Astrocyte of the cerebellum (primary cell): ENCODE results near the gene SLC25A36.

ENCODE experiments used
- DNase-seq: peaks from one replicate; pipeline ENCODE4 v3.0.0-alpha.2; 2011; ENCODE audit warnings: low read depth
- H3K4me3 ChIP-seq: 2 replicates; pipeline ENCODE4 v1.5.1; 2011; ENCODE audit warnings: mild to moderate bottlenecking, low read depth, low read length, moderate library complexity
- in situ Hi-C: cut with HindIII; loops from 2 replicates; pipeline ENCODE4 v1.10.0; 2017; ENCODE audit warnings: low sequenced_read_pairs
- TF ChIP-seq, protein P1 (sequence below): IDR thresholded peaks from 2 replicates; pipeline ENCODE4 v1.5.1; 2012; ENCODE audit warnings: low read length, low read depth, moderate library complexity, mild to moderate bottlenecking; ENCODE audit errors: missing control alignments

The SLC25A36 gene

DNA sequence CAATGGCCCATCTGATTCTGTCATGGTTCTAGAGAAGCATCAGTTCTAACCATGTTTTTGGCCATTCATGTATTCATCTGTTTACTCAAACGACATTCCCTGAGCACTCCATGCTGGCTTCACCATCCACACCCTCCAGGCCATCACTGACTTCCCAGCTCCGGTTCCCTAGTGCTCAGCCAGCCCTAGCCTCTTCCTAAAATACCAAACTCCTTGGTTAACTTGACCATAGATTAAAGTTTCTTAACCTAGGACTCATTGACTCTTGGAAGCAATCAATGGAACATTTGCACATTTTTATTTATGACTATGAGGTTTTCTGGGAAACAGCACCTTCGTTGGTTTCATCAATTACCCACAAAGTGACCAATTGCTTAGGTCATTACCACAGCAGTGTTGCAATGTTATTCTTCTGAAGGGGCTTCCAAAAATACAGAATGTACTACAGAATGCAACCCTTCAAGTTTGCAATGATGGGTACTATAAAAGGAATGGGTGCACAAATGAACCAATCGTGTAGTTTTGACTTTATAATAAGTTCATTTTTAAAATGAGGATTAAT, 27.2 kb upstream of the SLC25A36 start:
- TF ChIP-seq, protein P1, sequence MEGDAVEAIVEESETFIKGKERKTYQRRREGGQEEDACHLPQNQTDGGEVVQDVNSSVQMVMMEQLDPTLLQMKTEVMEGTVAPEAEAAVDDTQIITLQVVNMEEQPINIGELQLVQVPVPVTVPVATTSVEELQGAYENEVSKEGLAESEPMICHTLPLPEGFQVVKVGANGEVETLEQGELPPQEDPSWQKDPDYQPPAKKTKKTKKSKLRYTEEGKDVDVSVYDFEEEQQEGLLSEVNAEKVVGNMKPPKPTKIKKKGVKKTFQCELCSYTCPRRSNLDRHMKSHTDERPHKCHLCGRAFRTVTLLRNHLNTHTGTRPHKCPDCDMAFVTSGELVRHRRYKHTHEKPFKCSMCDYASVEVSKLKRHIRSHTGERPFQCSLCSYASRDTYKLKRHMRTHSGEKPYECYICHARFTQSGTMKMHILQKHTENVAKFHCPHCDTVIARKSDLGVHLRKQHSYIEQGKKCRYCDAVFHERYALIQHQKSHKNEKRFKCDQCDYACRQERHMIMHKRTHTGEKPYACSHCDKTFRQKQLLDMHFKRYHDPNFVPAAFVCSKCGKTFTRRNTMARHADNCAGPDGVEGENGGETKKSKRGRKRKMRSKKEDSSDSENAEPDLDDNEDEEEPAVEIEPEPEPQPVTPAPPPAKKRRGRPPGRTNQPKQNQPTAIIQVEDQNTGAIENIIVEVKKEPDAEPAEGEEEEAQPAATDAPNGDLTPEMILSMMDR: no peak
- no peak overlapping the region for H3K4me3 ChIP-seq
- DNase-seq: no peak
- in situ Hi-C loops: no loop called here

GRCh38 chr3:140916603-140917002, 25.0 kb upstream of the SLC25A36 start:
- DNase-seq: no peak
- in situ Hi-C loops: no loop called here
- H3K4me3 ChIP-seq: no peak overlapping the region
- TF ChIP-seq, protein P1: no peak

DNA sequence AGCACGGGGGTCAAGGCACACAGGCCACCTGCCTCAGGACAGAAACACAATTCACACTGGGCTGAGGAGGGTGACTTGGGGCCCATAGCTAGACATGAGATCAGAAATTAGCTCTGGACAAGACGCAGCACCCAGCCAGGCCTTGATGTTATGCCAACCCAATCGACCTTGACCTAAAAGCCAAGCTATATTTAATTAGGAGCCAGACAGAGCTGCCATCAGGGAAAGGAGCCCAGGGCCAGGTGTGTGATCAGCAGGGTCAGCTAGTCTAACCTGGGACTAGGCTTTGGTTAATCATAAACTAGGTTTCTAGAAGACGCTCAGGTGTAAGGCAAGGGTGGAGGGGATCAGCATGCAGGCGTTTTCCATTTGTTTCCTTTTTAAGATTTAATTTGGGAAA, 23.9 kb upstream of the SLC25A36 start:
- TF ChIP-seq, protein P1: no peak
- in situ Hi-C loops: no loop called here
- H3K4me3 ChIP-seq: no peak overlapping the region
- DNase-seq: no peak

DNA sequence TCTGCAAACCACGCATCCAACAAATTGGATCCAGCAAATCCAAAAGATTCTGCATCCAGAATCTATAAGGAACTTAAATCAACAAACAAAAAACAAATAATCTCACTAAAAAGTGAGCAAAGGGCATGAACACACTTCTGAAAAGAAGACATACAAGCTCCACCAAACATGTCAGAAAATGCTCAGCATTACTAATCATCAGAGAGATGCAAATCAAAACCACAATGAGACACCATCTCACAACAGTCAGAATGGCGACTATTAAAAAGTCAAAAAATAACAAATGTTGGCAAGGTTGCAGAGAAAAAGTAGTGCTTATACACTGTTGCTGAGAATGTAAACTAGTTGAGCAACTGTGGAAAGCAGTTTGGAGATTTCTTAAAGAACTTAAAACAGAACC, 21.6 kb upstream of the SLC25A36 start:
- H3K4me3 ChIP-seq: no peak overlapping the region
- in situ Hi-C loops: no loop called here
- TF ChIP-seq, protein P1: no peak
- DNase-seq: no peak

DNA sequence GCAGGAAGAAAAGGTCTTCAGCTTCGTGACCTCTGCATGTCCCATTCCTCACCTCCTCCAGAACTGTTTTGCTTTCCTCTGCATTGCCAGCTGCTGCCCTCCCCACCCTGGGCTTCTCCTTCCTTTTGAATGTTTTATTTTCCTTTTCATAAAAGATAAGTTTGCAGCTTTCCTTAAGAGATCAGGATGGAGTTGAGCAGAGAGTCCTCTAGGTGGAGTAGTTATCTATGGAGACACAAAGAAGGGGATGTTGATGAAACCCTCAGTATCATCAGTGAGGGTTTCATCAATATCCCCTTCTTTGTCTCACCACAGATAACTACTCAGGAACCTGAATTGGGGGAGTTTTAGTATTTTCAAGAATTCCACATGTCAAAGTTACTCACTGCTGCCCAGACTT, 19.0 kb upstream of the SLC25A36 start:
- DNase-seq: no peak

DNA sequence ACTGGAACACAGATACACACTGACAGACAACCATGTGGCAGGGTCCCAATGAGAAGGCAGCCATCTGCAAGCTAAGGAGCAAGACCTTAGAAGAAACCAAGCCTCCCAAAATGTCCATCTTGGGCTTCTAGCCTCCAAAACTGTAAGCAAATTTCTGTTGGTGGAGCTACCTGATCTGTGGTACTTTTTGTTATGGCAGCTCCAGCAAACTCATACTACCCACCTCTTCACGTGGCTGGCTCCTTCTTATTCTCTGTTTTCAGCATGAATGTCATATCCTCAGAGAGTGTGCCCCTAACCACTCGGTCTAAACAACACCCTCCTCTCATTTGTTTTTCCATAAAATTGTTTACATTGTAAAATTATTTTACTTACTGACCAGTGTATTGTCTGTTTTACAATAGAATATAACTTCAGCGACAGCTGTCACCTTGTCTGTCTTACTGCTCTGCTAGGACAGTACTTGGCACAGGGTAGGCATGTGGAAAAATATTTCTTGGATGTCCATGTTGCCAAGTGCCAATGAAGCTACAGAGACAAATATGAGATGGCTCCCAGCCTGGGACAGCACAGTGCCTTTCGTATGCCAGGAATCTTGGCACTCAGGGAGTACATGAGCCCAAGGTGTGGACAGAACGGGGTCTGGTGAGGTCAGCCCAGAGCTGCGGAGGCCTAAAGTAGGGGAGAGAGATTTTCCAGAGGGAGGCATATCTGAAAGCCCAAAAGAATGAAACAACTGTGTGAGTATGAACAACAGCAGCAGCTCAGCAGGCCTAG, 17.4 kb upstream of the SLC25A36 start:
- no peak overlapping the region for H3K4me3 ChIP-seq
- TF ChIP-seq, protein P1: no peak
- DNase-seq: no peak
- in situ Hi-C loops: no loop called here

More for the DNA sequence above, 19.0 kb upstream of the SLC25A36 start:
- TF ChIP-seq, protein P1: peak; percentile 62
- no peak overlapping the region for H3K4me3 ChIP-seq
- in situ Hi-C loops: no loop called here
